ENCODE results near the gene UNG.

GRCh38 chr12:109098651-109099050 lies 1.3 kb downstream of the UNG start:
- no peak for TF ChIP-seq CTCF (IDR thresholded peaks at IDR 0.05)
- no peak for TF ChIP-seq POLR2AphosphoS5 (IDR thresholded peaks at IDR 0.05; ENCODE audit: insufficient read depth in 1 of 2, low read depth in 1 of 2)
- TF ChIP-seq POLR2A (IDR thresholded peaks at IDR 0.05): no peak
